D721Med (cell line): ENCODE data around the gene LRCOL1.

Experiments used
- DNase-seq: peaks from one replicate; pipeline ENCODE4 v3.0.0; 2011; ENCODE audit warnings: low spot score; ENCODE audit not compliant: insufficient read length
- FAIRE-seq: peaks from 2 replicates; lab custom pipeline; 2011; peaks lifted over from hg19 to GRCh38; lab: Jason Lieb, UNC
- CTCF ChIP-seq: IDR thresholded peaks from 2 replicates; pipeline ENCODE4 v1.5.1; 2012; ENCODE audit warnings: mild to moderate bottlenecking, control low read depth; ENCODE audit not compliant: insufficient read depth; ENCODE audit errors: missing control alignments

Gene LRCOL1

GRCh38 chr12:132596016-132596415 is 14.4 kb downstream of the LRCOL1 start:
- FAIRE-seq (no peak), DNase-seq (no peak)
- no peak for TF ChIP-seq CTCF

- no peak for DNase-seq
- no peak for TF ChIP-seq CTCF
- no peak for FAIRE-seq
Measured at GRCh38 chr12:132595183-132595582, 15.2 kb downstream of the LRCOL1 start.

- no peak for TF ChIP-seq CTCF
- DNase-seq (peak; percentile 89), FAIRE-seq (peak; percentile 95)
Measured at GRCh38 chr12:132593938-132594358, 16.4 kb downstream of the LRCOL1 start.

- DNase-seq (no peak), FAIRE-seq (no peak)
- no peak for TF ChIP-seq CTCF
Measured at GRCh38 chr12:132593521-132593920, 16.9 kb downstream of the LRCOL1 start.

GRCh38 chr12:132593071-132593470 is 17.3 kb downstream of the LRCOL1 start:
- DNase-seq (no peak), FAIRE-seq (no peak)
- no peak for TF ChIP-seq CTCF

GRCh38 chr12:132592282-132592970 is 18.0 kb downstream of the LRCOL1 start:
- no peak for TF ChIP-seq CTCF
- FAIRE-seq = no peak
- DNase-seq = no peak
